Naive B cell (primary cell): ENCODE results near the gene SLC15A3. TPM values are rescaled to one million over a fixed set of nuclear protein-coding genes. Genes with fewer than 3 reads are reported as not detected.

Source experiments
- ATAC-seq, 2 donors: fragments of 150-1000 bp; cut with Tn5 transposase; 2 replicates each; pipeline ENCODE4 v1.10.0; 2021; ENCODE audit warnings: low read depth in 2 of 2, mild to moderate bottlenecking in 2 of 2, moderate library complexity in 2 of 2
- DNase-seq: peaks from one replicate; pipeline ENCODE4 v3.0.0; 2022
- H3K27ac Mint-ChIP-seq, 6 donors: one replicate each; pipeline ENCODE4 v1.8.0; 2020 to 2022; ENCODE audit warnings: mild to moderate bottlenecking in 6 of 6, mixed read lengths in 6 of 6, moderate library complexity in 5 of 6, inconsistent platforms in 2 of 6
- H3K27me3 Mint-ChIP-seq, 3 donors: one replicate each; pipeline ENCODE4 v1.8.0; 2021 to 2022; ENCODE audit warnings: mixed read lengths in 3 of 3, mild to moderate bottlenecking in 1 of 3
- H3K36me3 Mint-ChIP-seq, 2 donors: one replicate each; pipeline ENCODE4 v1.8.0; 2020 to 2022; ENCODE audit warnings: mixed read lengths in 2 of 2, inconsistent platforms in 1 of 2, mild to moderate bottlenecking in 1 of 2
- H3K4me1 Mint-ChIP-seq, 3 donors: one replicate each; pipeline ENCODE4 v1.8.0; 2020 to 2022; ENCODE audit warnings: mixed read lengths in 3 of 3, inconsistent platforms in 1 of 3, mild to moderate bottlenecking in 1 of 3, moderate library complexity in 1 of 3
- H3K4me3 Mint-ChIP-seq, 8 donors: one replicate each; pipeline ENCODE4 v1.8.0; 2020 to 2022; ENCODE audit warnings: mild to moderate bottlenecking in 8 of 8, mixed read lengths in 8 of 8, moderate library complexity in 8 of 8, inconsistent platforms in 2 of 8
- H3K9me3 Mint-ChIP-seq, 7 donors: one replicate each; pipeline ENCODE4 v1.8.0; 2020 to 2022; ENCODE audit warnings: mixed read lengths in 7 of 7, mild to moderate bottlenecking in 5 of 7, inconsistent platforms in 2 of 7, moderate library complexity in 1 of 7
- polyA plus RNA-seq, 6 donors: library from polyadenylated mRNA; unstranded; fragments of 300-500 nt; fragmentation: Illumina TruSeq; gene quantifications; one replicate each; pipeline ENCODE4 v1.2.3, GENCODE V29; 2021; ENCODE audit warnings: low read depth in 6 of 6

The SLC15A3 gene
- polyA plus RNA-seq, 6 donors from 2014 or later = 7.0 to 18.1 (median 15.9) TPM

- peak overlapping the region in 1 of 8 donors; percentile 53 for H3K4me3 Mint-ChIP-seq
- H3K27ac Mint-ChIP-seq = no peak overlapping the region
- no peaks in the 10 kb centered on the region for H3K9me3 Mint-ChIP-seq
- peaks cover 28 to 31% (median 31%) of the 10 kb centered on the region in 3 donors for H3K4me1 Mint-ChIP-seq
- no peak for ATAC-seq
- H3K27me3 Mint-ChIP-seq = no peaks in the 10 kb centered on the region
- no peak for DNase-seq
- H3K36me3 Mint-ChIP-seq = peaks cover 16 to 24% of the 10 kb centered on the region in 2 donors
Measured at GRCh38 chr11:60900673-60901404, 51.1 kb downstream of the SLC15A3 start.

GRCh38 chr11:60899977-60900376 is 52.0 kb downstream of the SLC15A3 start:
- Mint-ChIP-seq H3K9me3 (no peaks in the 10 kb centered on the region), H3K36me3 (peaks cover 24% of the 10 kb centered on the region in 2 donors), H3K4me1 (peaks cover 19 to 23% (median 22%) of the 10 kb centered on the region in 3 donors), H3K27me3 (no peaks in the 10 kb centered on the region), H3K27ac (no peak overlapping the region), H3K4me3 (peak overlapping the region in 1 of 8 donors; percentile 53)
- ATAC-seq (no peak), DNase-seq (no peak)

GRCh38 chr11:60899046-60899936 is 52.7 kb downstream of the SLC15A3 start:
- Mint-ChIP-seq H3K4me1 (peaks cover 14 to 20% (median 16%) of the 10 kb centered on the region in 3 donors), H3K4me3 (peak overlapping the region in 2 of 8 donors; percentile 47 to 50), H3K36me3 (peaks cover 24 to 28% of the 10 kb centered on the region in 2 donors), H3K27me3 (no peaks in the 10 kb centered on the region), H3K9me3 (no peaks in the 10 kb centered on the region), H3K27ac (no peak overlapping the region)
- ATAC-seq = peak; percentile 92 to 96
- peak; percentile 46 for DNase-seq

- Mint-ChIP-seq H3K27me3 (no peaks in the 10 kb centered on the region), H3K9me3 (no peaks in the 10 kb centered on the region), H3K36me3 (peaks cover 26 to 28% of the 10 kb centered on the region in 2 donors), H3K4me1 (peaks cover 5 to 7% (median 6%) of the 10 kb centered on the region in 3 donors), H3K4me3 (peak overlapping the region in 1 of 8 donors; percentile 9), H3K27ac (peak overlapping the region in 3 of 6 donors; percentile 42 to 94 (median 50))
- ATAC-seq = no peak
- no peak for DNase-seq
Measured at GRCh38 chr11:60897496-60897895, 54.5 kb downstream of the SLC15A3 start.

- peaks cover 5 to 7% (median 6%) of the 10 kb centered on the region in 3 donors for H3K4me1 Mint-ChIP-seq
- no peaks in the 10 kb centered on the region for H3K27me3 Mint-ChIP-seq
- peaks cover 25 to 27% of the 10 kb centered on the region in 2 donors for H3K36me3 Mint-ChIP-seq
- no peaks in the 10 kb centered on the region for H3K9me3 Mint-ChIP-seq
- H3K27ac Mint-ChIP-seq = peak overlapping the region in 1 of 6 donors; percentile 41
- DNase-seq = no peak
- no peak overlapping the region for H3K4me3 Mint-ChIP-seq
- no peak for ATAC-seq
Measured at GRCh38 chr11:60895687-60896086, 56.3 kb downstream of the SLC15A3 start.

GRCh38 chr11:60891103-60891741 is 60.8 kb downstream of the SLC15A3 start:
- Mint-ChIP-seq H3K9me3 (no peaks in the 10 kb centered on the region), H3K4me1 (peaks cover 0 to 4% (median 0%) of the 10 kb centered on the region in 3 donors), H3K36me3 (peaks cover 13 to 18% of the 10 kb centered on the region in 2 donors), H3K27ac (no peak overlapping the region), H3K4me3 (no peak overlapping the region), H3K27me3 (no peaks in the 10 kb centered on the region)
- ATAC-seq (no peak), DNase-seq (no peak)

GRCh38 chr11:60890696-60891095 is 61.3 kb downstream of the SLC15A3 start:
- DNase-seq (no peak), ATAC-seq (no peak)
- Mint-ChIP-seq H3K27me3 (no peaks in the 10 kb centered on the region), H3K4me1 (peaks cover 0 to 4% (median 0%) of the 10 kb centered on the region in 3 donors), H3K9me3 (no peaks in the 10 kb centered on the region), H3K36me3 (peaks cover 13 to 18% of the 10 kb centered on the region in 2 donors), H3K4me3 (no peak overlapping the region), H3K27ac (no peak overlapping the region)

- no peaks in the 10 kb centered on the region for H3K9me3 Mint-ChIP-seq
- H3K27ac Mint-ChIP-seq = peak overlapping the region in 3 of 6 donors; percentile 17 to 53 (median 45)
- no peaks in the 10 kb centered on the region for H3K27me3 Mint-ChIP-seq
- H3K4me1 Mint-ChIP-seq = peaks cover 0 to 4% (median 0%) of the 10 kb centered on the region in 3 donors
- no peak for DNase-seq
- no peak overlapping the region for H3K4me3 Mint-ChIP-seq
- ATAC-seq = no peak
- peaks cover 5 to 18% of the 10 kb centered on the region in 2 donors for H3K36me3 Mint-ChIP-seq
Measured at GRCh38 chr11:60889869-60890311, 62.1 kb downstream of the SLC15A3 start.

- H3K4me3 Mint-ChIP-seq = no peak overlapping the region
- no peak for DNase-seq
Measured at GRCh38 chr11:60887556-60887955, 64.4 kb downstream of the SLC15A3 start.

More at GRCh38 chr11:60887556-60887955, 64.4 kb downstream of the SLC15A3 start:
- Mint-ChIP-seq H3K4me1 (peaks cover 0 to 7% (median 4%) of the 10 kb centered on the region in 3 donors), H3K9me3 (no peaks in the 10 kb centered on the region), H3K27me3 (no peaks in the 10 kb centered on the region), H3K27ac (peak overlapping the region in 2 of 6 donors; percentile 10 to 28), H3K36me3 (peaks cover 0 to 14% of the 10 kb centered on the region in 2 donors)
- peak; percentile 30 to 53 for ATAC-seq

Other genes starting within 250 kb of the SLC15A3 start
- gene MS4A18, start 227.5 kb downstream of the SLC15A3 start, polyA plus RNA-seq = not detected
- gene MS4A15, start 195.3 kb downstream of the SLC15A3 start, polyA plus RNA-seq = not detected
- not detected for gene MS4A10, start 166.8 kb downstream of the SLC15A3 start, polyA plus RNA-seq
- gene CCDC86, start 110.1 kb downstream of the SLC15A3 start, polyA plus RNA-seq = 10 to 100 TPM; 12.9 to 23.7 (median 14.7) TPM
- gene PTGDR2, start 96.2 kb downstream of the SLC15A3 start, polyA plus RNA-seq = not detected
- gene ZP1, start 84.6 kb downstream of the SLC15A3 start, polyA plus RNA-seq = not detected
- 10 to 100 TPM in 5 of 6 donors, 1 to 10 TPM in 1; 5.6 to 19.3 (median 15.6) TPM for gene PRPF19, start 45.6 kb downstream of the SLC15A3 start, polyA plus RNA-seq
- gene TMEM109, start 38.0 kb downstream of the SLC15A3 start, polyA plus RNA-seq = 100 to 1,000 TPM; 286 to 521 (median 315) TPM
- 1 to 10 TPM in 1 of 6 donors, under 1 TPM in 3, not detected in 2; 0.23 to 1.2 (median 0.40) TPM for gene TMEM132A, start 27.7 kb downstream of the SLC15A3 start, polyA plus RNA-seq
- gene CD6, start 19.5 kb upstream of the SLC15A3 start, polyA plus RNA-seq = 10 to 100 TPM in 4 of 6 donors, 1 to 10 TPM in 2; 6.4 to 25.2 (median 10.8) TPM
- 10 to 100 TPM in 3 of 6 donors, 1 to 10 TPM in 3; 5.6 to 21.0 (median 10.5) TPM for gene CD5, start 150.3 kb upstream of the SLC15A3 start, polyA plus RNA-seq
- gene VPS37C, start 209.2 kb upstream of the SLC15A3 start, polyA plus RNA-seq = 1 to 10 TPM; 1.0 to 4.6 (median 2.4) TPM